GM18868 (cell line): ENCODE data around the gene TRIM6.
"Not testable (repeated sequence)": the region's sequence is repeated elsewhere in the genome, so short reads cannot be mapped to it uniquely, and the experiment has no call there.

Source experiments
- ATAC-seq: cut with Tn5 transposase; IDR thresholded peaks from one replicate; pipeline ENCODE4 v1.9.1; 2021; ENCODE audit warnings: mild to moderate bottlenecking, moderate library complexity; ENCODE audit not compliant: unreplicated experiment

The TRIM6 gene, protein sequence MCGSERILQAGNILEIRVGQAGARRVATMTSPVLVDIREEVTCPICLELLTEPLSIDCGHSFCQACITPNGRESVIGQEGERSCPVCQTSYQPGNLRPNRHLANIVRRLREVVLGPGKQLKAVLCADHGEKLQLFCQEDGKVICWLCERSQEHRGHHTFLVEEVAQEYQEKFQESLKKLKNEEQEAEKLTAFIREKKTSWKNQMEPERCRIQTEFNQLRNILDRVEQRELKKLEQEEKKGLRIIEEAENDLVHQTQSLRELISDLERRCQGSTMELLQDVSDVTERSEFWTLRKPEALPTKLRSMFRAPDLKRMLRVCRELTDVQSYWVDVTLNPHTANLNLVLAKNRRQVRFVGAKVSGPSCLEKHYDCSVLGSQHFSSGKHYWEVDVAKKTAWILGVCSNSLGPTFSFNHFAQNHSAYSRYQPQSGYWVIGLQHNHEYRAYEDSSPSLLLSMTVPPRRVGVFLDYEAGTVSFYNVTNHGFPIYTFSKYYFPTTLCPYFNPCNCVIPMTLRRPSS

DNA sequence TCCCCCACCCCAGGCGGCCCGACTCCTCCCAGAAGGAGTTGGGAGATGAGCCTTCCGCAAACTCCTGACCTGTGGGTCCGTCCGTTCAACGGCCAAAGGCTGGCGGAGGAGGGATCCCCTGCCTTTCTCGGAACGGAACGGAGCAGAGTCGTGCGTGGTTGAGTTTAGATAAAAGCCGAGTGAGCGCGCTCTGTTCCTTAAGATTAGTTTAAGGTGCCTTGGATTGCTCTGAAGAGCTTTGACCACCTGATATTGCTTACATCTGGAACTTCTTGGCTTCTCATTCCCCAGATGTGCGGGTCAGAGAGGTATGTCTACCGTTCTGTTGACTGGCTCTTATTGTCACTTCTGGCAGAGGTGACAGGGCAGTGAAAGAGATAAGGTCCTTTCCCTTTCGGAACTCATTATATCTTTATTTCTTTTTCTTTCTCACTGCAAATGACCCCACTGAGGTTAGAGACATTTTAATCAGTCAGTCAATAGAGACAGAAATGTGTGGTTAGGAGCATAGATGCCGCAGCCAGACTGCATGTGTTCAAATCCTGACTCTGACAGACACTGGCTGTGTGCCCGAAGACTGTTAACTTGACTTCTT, at the start of gene TRIM6:
Gene TRIM6, plus strand, starts transcription at position 31 of the 595 bp plus-strand sequence. Its CDS starts 261 bp downstream, at position 292.
- ATAC-seq, result peak; percentile 63

DNA sequence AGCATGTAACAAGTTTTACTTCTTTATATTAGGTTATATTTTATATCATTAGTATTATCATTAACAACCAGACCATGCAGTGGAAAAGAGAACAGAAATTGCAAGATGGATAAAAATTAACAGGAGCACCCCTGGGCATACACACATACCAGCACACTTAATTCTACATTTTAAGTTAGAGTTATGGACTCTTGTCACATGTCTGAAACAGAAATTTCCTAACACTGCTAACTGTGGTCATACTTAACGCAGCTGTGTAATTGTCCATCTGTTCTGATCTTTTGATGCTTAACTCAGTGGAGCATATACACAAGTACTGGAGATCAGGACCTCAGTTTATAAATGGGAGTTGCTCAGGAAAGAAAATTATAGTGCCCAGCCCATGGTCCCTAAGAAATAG, 48.5 kb upstream of the TRIM6 start:
- ATAC-seq, result no peak

DNA sequence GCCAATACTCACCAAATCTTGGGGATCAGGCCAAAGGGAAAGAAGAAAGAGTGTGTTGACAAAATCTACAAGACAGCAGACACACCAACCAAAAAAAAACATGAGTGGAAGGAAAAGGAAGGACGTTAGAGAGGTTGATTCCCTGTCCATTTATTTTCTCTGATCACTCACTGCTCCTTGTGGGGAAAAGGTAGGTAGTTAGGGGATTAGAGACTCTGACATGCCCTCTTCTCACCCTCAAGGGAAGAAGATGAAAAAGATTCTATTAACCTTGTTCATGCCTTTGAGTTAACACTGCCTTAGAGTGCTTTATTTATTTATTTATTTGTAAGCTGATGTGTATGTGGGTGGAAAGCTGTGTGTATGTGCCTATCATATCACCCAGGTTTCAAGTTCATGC, 48.0 kb upstream of the TRIM6 start, which contains the start of gene OR52H1:
Gene OR52H1, minus strand, starts transcription at position 101 of the 400 bp plus-strand sequence. CDS start 3,035 bp downstream, outside the sequence.
- ATAC-seq, result no peak

DNA sequence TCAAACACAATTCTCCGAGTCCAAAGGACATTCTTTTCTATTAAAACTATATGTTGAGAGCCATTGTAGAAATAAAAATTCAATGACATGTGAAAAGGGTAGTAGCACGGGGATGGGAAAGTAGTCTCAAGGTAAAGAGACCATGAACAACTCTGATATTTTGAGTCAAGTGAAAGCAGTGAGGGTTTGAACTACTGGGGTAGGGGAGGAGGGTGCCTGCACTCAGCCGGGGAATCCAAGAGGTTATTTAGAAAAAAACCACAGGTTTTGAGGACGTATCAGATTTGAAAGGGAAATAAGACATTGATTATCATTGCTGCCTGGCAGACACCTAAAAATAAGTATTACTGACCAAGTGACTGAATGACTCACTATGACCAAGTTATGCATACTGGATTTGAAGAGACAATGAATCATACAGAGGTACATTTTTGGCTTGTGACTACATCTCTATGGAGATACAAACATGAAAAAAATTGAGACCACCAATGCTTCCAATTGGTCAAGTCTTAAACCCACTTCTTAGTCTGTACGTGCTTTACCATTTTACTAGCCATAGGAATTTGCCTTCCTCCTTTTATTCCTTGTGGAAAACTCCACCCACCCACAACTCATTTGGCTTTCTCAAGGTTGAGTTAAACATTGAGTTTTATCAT, 45.9 kb upstream of the TRIM6 start:
- ATAC-seq, result peak; percentile 92

DNA sequence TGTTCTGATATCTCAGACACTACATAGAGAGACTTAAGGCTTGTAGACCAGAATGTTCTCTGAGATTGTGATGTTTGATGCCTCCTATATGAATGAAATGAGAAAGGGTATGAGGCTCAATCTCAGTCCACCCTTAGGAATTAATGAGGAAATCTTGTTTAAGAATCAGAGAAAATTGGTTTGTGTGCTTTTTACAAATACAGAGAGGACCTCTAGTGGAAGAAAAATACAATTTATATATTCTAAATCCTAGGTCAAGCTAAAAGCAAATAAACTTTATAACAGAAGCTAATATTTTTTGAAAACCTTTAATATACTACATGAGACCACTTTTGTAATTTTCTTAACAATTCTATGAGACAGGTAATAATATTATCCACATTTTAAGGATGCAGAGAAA, 43.1 kb upstream of the TRIM6 start:
- ATAC-seq, result no peak

DNA sequence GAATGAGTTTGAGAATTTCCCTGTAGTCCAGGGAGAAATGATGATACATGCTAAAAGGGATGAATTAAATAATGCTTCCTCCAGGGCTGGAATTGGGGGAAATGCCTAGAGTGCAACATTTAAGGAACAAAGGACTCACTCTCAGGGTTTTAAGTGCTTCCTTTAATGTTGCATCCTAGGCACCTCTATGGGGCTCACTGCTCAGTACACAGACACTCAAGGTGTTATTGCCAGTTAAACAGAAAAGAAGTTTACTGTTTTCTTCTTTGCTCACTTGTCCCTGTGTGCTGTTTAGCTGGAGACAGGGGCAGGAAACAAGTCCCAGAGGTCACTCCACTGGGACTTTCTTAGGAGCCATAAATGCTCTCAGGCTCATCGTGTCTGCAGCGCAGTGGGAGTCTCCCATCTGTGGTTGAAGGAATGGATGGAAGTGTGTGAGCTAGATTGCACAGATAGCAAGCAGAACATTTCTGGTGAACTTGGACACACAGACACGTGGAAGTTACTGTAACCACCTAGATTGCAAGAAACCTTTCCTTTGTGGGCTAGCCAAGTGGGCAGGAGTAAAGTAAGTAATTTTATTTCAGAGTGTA, 39.7 kb upstream of the TRIM6 start:
- ATAC-seq, result no peak

DNA sequence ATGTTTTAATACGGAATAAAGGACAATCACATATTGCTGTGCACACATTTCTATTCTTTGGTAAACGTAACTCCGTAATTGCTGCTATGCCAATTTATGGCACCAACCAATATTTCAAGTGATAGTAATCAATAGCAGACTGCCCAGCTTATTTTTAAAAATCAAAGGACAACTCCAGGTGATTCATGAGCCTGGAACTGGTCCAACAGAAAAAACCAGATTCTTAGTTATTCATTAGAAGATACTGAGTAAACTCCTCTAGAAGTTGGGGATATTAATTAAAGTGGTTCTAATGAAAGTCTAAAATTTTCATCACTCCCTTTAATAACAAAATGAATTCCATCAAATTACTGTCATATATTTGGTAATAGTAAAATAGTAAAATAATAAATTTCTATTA, 38.7 kb upstream of the TRIM6 start:
- no peak for ATAC-seq

DNA sequence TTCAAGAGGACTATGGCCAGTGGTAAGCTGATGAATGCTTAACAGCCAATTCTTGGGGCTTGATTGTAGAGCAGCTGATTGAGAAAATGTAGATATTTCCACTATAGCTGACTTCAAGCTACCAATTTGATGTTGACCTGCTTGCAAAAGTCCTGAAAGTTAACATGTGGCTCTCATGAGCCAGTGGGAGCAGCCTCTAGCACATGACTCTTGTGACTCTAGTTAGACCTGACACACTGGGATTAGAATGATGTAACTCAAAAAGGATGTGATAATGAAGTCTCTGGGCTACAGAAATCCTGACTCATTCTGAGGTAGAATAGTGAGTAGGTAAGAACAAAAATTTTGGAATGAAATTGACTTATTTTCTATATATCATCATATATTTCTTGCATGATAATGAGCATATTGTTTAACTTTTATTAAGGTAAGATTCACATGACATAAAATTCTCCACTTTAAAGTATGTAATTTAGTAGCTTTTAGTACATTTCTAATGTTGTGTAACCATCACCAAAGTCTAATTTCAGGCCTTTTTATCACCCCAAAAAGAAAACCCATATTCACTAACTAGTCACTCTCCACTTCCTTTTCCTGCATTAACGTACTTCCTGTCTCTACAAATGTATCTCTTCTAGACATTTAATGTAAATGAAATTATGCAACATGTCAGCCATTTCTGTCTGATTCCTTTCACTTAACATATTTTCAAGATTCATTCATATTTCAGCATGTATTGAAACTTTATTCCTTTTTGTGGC, 32.0 kb upstream of the TRIM6 start:
- ATAC-seq, result no peak

DNA sequence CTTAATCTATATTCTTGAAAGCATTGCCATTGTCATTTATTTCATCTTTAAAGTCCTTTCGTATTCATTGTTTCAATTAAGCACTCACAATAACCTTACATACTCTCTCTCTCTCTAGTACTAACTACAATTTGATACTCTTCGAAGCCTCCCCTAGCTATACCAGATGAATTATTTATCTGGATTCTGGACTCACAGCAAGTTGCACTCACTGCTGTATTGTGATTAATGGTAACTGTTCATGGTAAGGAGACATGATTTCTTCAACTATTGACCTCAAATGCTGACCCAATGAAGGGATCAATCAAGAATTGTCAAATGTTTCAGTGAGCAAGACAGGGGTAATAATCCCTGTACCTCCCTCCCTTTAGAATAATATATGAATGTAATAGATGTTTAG, 21.8 kb upstream of the TRIM6 start:
- no peak for ATAC-seq

DNA sequence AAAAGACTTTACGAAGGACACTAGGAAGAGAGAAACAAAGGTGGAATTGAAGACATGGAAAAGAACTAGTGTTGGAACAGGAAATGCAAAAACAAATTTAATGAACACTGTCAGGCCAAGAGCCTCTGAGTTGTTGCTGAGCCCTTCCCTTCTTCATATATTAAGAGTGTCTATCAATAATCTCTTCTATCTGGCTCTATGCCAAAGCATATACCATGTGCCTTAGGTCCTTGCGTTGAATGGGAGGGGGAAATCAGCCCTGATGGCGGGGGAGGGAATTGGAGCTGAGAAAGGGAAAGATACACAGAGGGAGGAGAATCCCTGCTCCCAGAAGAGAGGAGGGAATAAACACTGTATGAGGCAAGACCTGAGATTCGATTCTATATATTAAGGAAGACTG, 21.3 kb upstream of the TRIM6 start:
- ATAC-seq, result no peak

DNA sequence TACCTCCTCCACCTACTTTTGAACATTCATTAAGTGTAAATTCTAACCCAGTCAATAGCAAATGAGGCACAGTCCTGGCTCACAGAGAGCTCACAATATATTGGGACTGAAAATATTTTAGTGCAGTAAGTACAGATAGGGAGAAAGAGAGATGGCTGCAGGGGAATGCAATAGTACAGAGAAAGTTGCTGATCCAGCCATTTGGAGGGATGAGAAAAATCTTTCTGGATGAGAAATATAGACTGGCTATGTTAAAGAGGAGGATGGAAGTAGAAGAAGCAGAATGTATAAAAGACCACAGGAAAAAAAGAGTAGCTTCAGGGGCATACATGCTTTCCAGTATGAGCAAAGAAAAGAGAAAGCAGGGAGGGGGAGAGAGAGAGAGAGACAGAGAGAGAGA, 19.3 kb upstream of the TRIM6 start:
- ATAC-seq, result no peak

DNA sequence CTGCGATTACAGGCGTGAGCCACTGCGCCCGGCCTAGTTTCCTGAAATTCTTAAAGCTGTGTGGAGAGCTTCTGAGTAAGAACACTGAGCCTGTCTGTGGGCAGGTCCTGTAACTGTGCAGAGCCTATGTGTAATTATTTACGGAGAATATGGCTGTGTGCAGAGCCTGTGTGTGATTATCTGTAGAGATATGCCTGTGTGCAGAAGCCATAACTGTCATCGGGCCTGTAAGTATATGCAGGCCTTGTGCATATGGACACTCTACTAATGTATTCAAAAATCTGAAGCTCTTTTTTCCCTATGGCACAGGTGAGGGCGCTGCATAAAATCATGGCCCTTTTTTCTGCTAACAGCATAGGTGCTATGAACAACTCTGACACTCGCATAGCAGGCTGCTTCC, 15.9 kb upstream of the TRIM6 start, which contains the start of gene OR52B6:
Gene OR52B6, plus strand, starts transcription at position 301 of the 400 bp plus-strand sequence. Its CDS starts 0 bp downstream, at position 301.
- no peak for ATAC-seq

DNA sequence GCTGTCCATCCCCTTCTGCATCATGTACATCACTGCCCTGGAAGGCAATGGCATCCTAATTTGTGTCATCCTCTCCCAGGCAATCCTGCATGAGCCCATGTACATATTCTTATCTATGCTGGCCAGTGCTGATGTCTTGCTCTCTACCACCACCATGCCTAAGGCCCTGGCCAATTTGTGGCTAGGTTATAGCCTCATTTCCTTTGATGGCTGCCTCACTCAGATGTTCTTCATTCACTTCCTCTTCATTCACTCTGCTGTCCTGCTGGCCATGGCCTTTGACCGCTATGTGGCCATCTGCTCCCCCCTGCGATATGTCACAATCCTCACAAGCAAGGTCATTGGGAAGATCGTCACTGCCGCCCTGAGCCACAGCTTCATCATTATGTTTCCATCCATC, 15.4 kb upstream of the TRIM6 start:
- no peak for ATAC-seq

DNA sequence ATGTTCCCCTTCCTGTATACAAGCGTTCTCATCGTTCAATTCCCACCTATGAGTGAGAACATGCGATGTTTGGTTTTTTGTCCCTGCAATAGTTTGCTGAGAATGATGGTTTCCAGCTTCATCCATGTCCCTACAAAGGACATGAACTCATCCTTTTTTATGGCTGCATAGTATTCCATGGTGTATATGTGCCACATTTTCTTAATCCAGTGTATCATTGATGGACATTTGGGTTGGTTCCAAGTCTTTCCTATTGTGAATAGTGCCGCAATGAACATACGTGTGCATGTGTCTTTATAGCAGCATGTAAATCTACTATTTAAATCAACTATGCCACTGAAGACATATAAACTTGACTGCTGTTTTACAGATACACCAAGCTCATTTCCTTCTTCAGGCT, 12.0 kb upstream of the TRIM6 start:
- not testable (repeated sequence) for ATAC-seq

DNA sequence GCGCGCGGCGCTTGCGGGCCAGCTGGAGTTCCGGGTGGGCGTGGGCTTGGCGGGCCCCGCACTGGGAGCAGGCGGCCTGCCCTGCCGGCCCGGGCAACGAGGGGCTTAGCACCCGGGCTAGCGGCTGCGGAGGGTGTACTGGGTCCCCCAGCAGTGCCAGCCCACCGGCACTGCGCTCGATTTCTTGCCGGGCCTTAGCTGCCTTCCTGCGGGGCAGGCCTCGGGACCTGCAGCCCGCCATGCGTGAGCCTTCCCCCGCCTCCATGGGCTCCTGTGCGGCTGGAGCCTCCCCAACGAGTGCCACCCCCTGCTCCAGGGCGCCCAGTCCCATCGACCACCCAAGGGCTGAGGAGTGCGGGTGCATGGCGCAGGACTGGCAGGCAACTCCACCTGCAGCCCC, 6.5 kb upstream of the TRIM6 start:
- not testable (repeated sequence) for ATAC-seq

DNA sequence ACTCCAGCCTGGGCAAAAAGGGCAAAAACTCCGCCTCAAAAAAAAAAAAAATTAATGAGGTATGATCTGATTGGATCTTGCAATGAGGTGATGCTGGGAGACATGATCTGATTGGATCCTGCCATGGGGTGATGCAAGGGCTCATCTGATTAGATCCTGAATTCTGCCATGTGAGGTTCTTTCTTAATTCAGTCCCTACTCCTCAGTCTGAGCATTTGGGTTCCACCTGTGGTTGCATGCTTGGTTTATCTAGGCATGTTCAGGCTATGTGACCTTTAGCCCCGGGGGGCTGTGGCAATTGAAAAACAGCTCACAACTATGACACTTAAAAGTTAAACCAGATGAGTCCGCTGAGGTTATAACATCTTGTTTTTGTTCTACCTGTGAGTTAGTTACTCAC, 4.8 kb upstream of the TRIM6 start:
- ATAC-seq, result no peak

DNA sequence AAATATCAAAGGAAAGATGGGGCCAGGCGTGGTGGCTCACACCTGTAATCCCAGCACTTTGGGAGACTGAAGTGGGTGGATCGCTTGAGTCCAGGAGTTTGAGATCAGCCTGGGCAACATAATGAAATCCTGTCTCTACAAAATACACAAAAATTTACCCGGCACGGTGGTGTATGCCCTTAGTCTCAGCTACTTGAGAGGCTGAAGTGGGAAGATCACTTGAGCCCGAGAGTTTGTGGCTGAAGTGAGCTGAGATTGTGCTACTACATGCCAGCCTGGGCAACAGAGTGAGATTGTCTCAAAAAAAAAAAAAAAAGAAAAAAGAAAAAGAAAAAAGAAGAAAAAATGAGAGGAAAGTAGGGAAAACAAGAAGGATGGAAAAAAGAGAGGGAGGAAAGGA, 3.8 kb upstream of the TRIM6 start:
- no peak for ATAC-seq

DNA sequence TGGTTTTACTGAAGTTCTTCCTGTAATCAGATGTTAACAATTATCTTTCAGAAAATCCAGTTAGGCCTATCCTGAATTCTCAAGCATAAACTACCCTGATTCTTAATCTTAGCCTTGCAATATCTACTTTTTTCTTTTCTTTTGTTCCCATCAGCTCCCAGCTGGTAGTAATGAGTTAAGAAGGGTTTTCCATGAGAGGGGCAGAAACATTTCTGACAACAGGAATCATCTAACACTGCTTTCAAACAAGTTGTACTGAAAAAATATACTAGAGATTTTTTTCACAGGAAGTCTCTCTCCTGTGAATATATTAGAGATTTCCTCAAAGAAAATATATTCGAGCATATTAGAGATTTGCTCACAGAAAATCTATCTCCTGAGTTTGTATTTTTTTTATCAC, 3.3 kb upstream of the TRIM6 start:
- no peak for ATAC-seq

DNA sequence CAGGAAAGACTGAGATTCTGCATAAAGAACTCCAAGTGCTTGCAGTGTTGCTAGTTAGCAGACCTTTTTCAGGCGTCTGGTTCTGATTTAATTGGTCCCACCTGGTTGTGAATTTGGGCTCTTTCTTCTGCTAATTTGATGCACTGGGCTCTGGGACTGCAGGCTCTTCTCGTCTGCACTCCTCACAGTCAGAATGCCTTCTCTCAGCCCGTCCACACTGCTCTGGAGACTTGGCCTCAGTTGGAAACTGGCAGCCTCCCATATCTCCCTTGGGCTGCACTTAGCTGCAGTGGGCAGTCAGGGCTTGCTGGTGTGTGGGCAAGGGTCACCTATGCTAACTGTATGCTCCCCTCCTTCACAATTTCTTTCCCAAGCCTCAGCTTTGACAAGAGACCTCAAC, 1.5 kb downstream of the TRIM6 start:
- ATAC-seq, result no peak

DNA sequence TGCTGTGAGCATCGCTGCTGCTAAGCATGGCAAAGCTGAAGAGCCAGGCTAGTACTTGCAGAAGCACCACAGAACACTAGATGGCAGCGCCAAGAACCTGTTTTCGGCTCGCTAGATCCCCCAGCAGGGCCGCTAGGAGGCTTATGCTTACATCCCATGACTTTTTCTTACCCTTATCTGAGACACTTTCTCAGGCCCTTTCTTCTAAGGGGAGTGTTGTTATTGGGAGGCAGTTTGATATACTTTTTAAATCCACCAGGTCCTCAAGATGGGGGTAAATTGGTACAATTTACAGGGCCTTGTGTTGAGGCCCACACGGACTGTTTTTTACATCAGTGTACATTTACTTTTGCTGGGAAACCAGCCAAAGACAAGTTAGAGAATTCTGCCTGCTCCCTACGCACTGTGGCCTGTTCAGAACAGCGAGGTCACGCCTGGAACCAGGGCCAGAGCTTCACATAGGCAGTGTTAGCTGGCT, 4.0 kb downstream of the TRIM6 start:
- ATAC-seq, result peak; percentile 46
